Smooth muscle cell (in vitro differentiated cells): Measurements from ENCODE around the gene ZNF358. TPM values are rescaled to one million over a fixed set of nuclear protein-coding genes. Genes with fewer than 3 reads are reported as not detected.

Source experiments
- DNase-seq: peaks from one replicate; lab custom pipeline; 2025; ENCODE audit not compliant: unreplicated experiment; lab: John Stamatoyannopoulos, UW
- H2AFZ ChIP-seq: fragments of 200-600 bp; sonication (generic); 2 replicates; pipeline ENCODE4 v1.6.0; 2016; ENCODE audit warnings: antibody characterized with exemption, low read depth, mild to moderate bottlenecking
- H3F3A ChIP-seq: fragments of 200-600 bp; sonication (generic); 2 replicates; pipeline ENCODE4 v1.6.0; 2017; ENCODE audit warnings: antibody characterized with exemption, low read depth
- H3K27ac ChIP-seq: fragments of 200-600 bp; sonication (generic); 2 replicates; pipeline ENCODE4 v1.5.1; 2016; ENCODE audit warnings: low read depth, mild to moderate bottlenecking
- H3K27me3 ChIP-seq: fragments of 200-600 bp; sonication (generic); 2 replicates; pipeline ENCODE4 v1.6.1; 2016; ENCODE audit warnings: low read depth, mild to moderate bottlenecking
- H3K36me3 ChIP-seq: fragments of 200-600 bp; sonication (generic); 2 replicates; pipeline ENCODE4 v1.5.1; 2016; ENCODE audit warnings: low read depth
- H3K4me1 ChIP-seq: fragments of 200-600 bp; sonication (generic); 2 replicates; pipeline ENCODE4 v1.5.1; 2016; ENCODE audit warnings: low read depth
- H3K4me2 ChIP-seq: fragments of 200-600 bp; sonication (generic); 2 replicates; pipeline ENCODE4 v1.6.0; 2016; ENCODE audit warnings: mild to moderate bottlenecking
- H3K4me3 ChIP-seq: fragments of 200-600 bp; sonication (generic); 2 replicates; pipeline ENCODE4 v1.5.1; 2016; ENCODE audit warnings: mild to moderate bottlenecking
- H3K79me2 ChIP-seq: fragments of 200-600 bp; sonication (generic); 2 replicates; pipeline ENCODE4 v1.6.0; 2016; ENCODE audit warnings: low read depth, mild to moderate bottlenecking
- H3K9ac ChIP-seq: fragments of 200-600 bp; sonication (generic); 2 replicates; pipeline ENCODE4 v1.6.0; 2016; ENCODE audit warnings: low read depth
- H3K9me3 ChIP-seq: fragments of 200-600 bp; sonication (generic); replicated peaks from 2 replicates; pipeline ENCODE4 v1.5.1; 2016; ENCODE audit warnings: low read depth
- H4K20me1 ChIP-seq: fragments of 200-600 bp; sonication (generic); 2 replicates; pipeline ENCODE4 v1.6.0; 2016; ENCODE audit warnings: low read depth
- WGBS: methylation state at CpG from one replicate; pipeline ENCODE4 v1.1.7; 2016; ENCODE audit warnings: low lambda C conversion rate; 5-methylcytosine and 5-hydroxymethylcytosine counted together
- polyA plus RNA-seq: library from polyadenylated mRNA; unstranded; fragments of >200 nt; fragmentation: Nextera tagmentation; extraction: Ambion mirVana; gene quantifications from 2 replicates; pipeline ENCODE4 v1.2.1, GENCODE V29; 2016
- total RNA-seq: library from RNA; depleted of rRNA; stranded (reverse); fragments of >200 nt; gene quantifications from 2 replicates; pipeline ENCODE4 v1.2.3, GENCODE V29; 2014
- TF ChIP-seq, protein P1 (sequence below): fragments of 200-600 bp; sonication (generic); IDR thresholded peaks from 2 replicates; pipeline ENCODE4 v1.5.1; 2017; ENCODE audit warnings: borderline replicate concordance, mild to moderate bottlenecking, antibody characterized with exemption; ENCODE audit not compliant: insufficient read depth, poor library complexity, severe bottlenecking

The ZNF358 gene
- total and polyA plus RNA-seq, 2 experiments from 2014 or later, result 40.8 to 67.2 TPM

DNA sequence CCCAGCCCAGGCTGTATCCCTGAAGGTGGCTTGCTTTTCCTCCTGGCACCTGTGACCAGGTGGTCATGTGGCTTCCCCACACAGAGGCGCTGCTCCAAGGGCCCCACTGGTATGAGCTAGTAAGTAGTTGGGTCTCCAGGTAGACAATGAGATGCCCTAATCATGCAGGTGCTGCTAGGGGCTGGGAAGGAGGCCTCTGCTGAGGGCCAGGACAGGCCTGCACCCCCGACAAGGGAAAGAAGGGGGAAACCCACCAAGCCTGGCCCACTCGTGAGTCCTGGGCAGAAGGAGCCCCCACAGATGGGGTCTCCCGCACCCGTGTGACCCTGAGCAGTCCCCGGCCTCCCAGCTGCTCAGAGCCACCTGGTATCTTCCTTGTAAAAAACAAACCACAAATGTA is 40.2 kb upstream of the ZNF358 start:
- H3K4me1 ChIP-seq, result peaks cover 5% of the 10 kb centered on the region
- H2AFZ ChIP-seq, result no peak overlapping the region
- H3K27me3 ChIP-seq, result no peaks in the 10 kb centered on the region
- no peak overlapping the region for H3K4me3 ChIP-seq
- H3K9ac ChIP-seq, result no peak overlapping the region
- 98% methylated on average over 5 of the region's 6 CpGs for WGBS
- no peak for DNase-seq
- H3K36me3 ChIP-seq, result no peaks in the 10 kb centered on the region
- H3F3A ChIP-seq, result no peaks in the 10 kb centered on the region
- no peak overlapping the region for H3K27ac ChIP-seq
- H4K20me1 ChIP-seq, result no peaks in the 10 kb centered on the region
- TF ChIP-seq, protein P1, sequence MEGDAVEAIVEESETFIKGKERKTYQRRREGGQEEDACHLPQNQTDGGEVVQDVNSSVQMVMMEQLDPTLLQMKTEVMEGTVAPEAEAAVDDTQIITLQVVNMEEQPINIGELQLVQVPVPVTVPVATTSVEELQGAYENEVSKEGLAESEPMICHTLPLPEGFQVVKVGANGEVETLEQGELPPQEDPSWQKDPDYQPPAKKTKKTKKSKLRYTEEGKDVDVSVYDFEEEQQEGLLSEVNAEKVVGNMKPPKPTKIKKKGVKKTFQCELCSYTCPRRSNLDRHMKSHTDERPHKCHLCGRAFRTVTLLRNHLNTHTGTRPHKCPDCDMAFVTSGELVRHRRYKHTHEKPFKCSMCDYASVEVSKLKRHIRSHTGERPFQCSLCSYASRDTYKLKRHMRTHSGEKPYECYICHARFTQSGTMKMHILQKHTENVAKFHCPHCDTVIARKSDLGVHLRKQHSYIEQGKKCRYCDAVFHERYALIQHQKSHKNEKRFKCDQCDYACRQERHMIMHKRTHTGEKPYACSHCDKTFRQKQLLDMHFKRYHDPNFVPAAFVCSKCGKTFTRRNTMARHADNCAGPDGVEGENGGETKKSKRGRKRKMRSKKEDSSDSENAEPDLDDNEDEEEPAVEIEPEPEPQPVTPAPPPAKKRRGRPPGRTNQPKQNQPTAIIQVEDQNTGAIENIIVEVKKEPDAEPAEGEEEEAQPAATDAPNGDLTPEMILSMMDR, result no peak
- H3K79me2 ChIP-seq, result no peaks in the 10 kb centered on the region
- no peaks in the 10 kb centered on the region for H3K9me3 ChIP-seq
- no peak overlapping the region for H3K4me2 ChIP-seq

DNA sequence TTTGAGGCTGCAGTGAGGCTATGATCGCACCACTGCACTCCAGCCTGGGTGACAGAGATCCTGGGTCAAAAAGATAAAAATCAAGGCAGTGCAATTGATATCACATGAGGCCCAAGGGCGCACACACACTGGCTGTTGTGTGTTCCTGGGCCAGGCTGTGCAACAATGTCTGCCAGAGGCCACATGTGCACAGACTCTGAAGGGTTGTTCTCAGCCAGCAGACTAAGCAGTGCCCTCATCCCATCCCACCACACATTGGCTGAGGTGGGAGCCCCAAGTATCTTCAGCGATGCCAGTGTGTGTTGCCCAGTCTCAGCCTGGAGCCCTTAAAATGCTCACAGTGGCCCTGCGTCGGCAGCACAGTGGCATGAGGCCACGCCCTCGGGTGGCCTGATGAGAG is 39.7 kb upstream of the ZNF358 start:
- no peaks in the 10 kb centered on the region for H3K79me2 ChIP-seq
- no peaks in the 10 kb centered on the region for H3K27me3 ChIP-seq
- H4K20me1 ChIP-seq, result no peaks in the 10 kb centered on the region
- H3K27ac ChIP-seq, result no peak overlapping the region
- TF ChIP-seq, protein P1, result no peak
- H3K9ac ChIP-seq, result no peak overlapping the region
- H3K4me2 ChIP-seq, result no peak overlapping the region
- H2AFZ ChIP-seq, result no peak overlapping the region
- H3K4me1 ChIP-seq, result peaks cover 5% of the 10 kb centered on the region
- no peaks in the 10 kb centered on the region for H3K36me3 ChIP-seq
- no peaks in the 10 kb centered on the region for H3K9me3 ChIP-seq
- H3K4me3 ChIP-seq, result no peak overlapping the region
- 92% methylated on average over 7 of the region's 7 CpGs for WGBS
- DNase-seq, result no peak
- H3F3A ChIP-seq, result no peaks in the 10 kb centered on the region

DNA sequence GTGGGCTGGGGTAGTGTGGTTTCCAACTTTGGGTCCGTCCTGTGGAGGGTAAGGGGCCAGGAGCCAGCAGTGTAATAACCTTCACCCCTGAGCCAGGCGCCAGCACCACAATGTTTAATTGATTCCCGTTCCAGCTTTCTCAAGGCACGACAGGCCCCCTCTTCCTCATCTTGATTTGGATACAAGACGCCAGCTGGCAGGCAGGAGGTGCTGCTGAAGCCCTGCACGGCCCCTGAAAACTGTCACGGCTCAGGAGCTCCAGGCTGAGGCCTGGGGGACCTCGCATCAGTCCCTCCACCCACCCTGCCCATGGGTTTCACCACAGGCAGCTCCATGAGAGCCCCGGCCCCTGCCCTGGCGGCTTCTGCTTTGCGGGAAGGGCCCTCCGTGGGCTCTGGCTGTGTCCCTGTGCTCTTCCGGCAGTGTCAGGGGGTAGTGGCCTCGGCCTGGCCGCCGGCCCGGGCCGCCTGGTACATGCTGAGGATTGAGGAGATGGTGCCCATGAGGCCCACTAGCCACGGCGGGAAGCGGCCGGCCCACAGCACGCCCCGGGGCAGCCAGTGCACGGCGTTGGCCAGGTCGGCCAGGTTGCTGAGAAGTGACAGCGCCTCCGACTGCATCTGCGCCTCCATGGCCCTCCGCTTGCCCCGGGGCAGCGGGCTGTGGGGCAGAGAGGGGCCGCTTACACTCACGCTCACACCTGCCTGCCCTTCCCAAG is 39.0 kb upstream of the ZNF358 start:
- DNase-seq, result no peak
- Histone ChIP-seq H4K20me1 (no peaks in the 10 kb centered on the region), H3K27me3 (no peaks in the 10 kb centered on the region), H3K36me3 (no peaks in the 10 kb centered on the region), H2AFZ (no peak overlapping the region), H3K27ac (no peak overlapping the region), H3K4me3 (no peak overlapping the region), H3K4me2 (no peak overlapping the region), H3K4me1 (peaks cover 5% of the 10 kb centered on the region), H3F3A (no peaks in the 10 kb centered on the region), H3K9me3 (no peaks in the 10 kb centered on the region), H3K79me2 (no peaks in the 10 kb centered on the region), H3K9ac (no peak overlapping the region)
- 92% methylated on average over 22 of the region's 35 CpGs for WGBS
- TF ChIP-seq, protein P1, result no peak

DNA sequence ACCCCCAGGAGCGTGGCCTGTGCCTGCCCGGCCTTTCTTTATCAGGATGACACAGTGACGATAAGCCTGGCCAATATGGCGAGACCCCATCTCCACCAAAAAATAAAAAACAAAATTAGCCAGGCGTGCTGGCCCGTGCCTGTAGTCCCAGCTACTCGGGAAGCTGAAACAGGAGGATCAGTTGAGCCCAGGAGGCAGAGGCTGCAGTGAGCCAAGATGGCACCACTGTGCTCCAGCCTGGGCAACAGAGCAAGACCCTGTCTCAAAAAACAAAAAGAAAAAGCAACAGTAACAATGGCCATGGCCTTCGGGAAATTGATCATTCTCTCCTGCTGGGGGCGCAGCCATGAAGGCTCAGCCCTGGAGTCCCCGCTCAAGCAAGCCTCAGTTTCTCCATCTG is 38.1 kb upstream of the ZNF358 start:
- H3K36me3 ChIP-seq, result no peaks in the 10 kb centered on the region
- no peaks in the 10 kb centered on the region for H4K20me1 ChIP-seq
- H2AFZ ChIP-seq, result no peak overlapping the region
- no peaks in the 10 kb centered on the region for H3F3A ChIP-seq
- no peak overlapping the region for H3K4me3 ChIP-seq
- H3K27me3 ChIP-seq, result no peaks in the 10 kb centered on the region
- H3K27ac ChIP-seq, result no peak overlapping the region
- H3K4me2 ChIP-seq, result no peak overlapping the region
- H3K9ac ChIP-seq, result no peak overlapping the region
- TF ChIP-seq, protein P1, result no peak
- no peaks in the 10 kb centered on the region for H3K79me2 ChIP-seq
- 96% methylated on average over 10 of the region's 10 CpGs for WGBS
- DNase-seq, result no peak
- peaks cover 5% of the 10 kb centered on the region for H3K4me1 ChIP-seq
- no peaks in the 10 kb centered on the region for H3K9me3 ChIP-seq
